HepG2 (cell line): Measurements from ENCODE around the gene TMEM131.

Experiments
- HNRNPUL1 ChIP-seq: fragments of 200-400 bp; formaldehyde crosslinking; IDR thresholded peaks from 2 replicates; pipeline ENCODE4 v1.6.1; 2017; ENCODE audit warnings: low read depth, mild to moderate bottlenecking, low read length, moderate library complexity
- SMAD1 ChIP-seq: sonication (generic); formaldehyde crosslinking; IDR thresholded peaks from 2 replicates; pipeline ENCODE4 v1.4.0; 2020; ENCODE audit warnings: missing genetic modification reagents, low read depth, mild to moderate bottlenecking, borderline replicate concordance
- ZNF12 ChIP-seq: sonication (generic); formaldehyde crosslinking; IDR thresholded peaks from 2 replicates; pipeline ENCODE4 v1.5.0; 2020; ENCODE audit warnings: missing genetic modification reagents
- TF ChIP-seq, protein P1 (sequence below), 2 experiments: fragments of 450-650 bp in 1 of 2; sonication (generic) in 1 of 2; formaldehyde crosslinking in 1 of 2; IDR thresholded peaks; 2 replicates each; pipeline versions ENCODE4 v1.6.1 to v1.8.0; 2016 to 2022; ENCODE audit warnings: antibody characterized with exemption in 1 of 2, mild to moderate bottlenecking in 1 of 2, missing genetic modification reagents in 1 of 2

DNA sequence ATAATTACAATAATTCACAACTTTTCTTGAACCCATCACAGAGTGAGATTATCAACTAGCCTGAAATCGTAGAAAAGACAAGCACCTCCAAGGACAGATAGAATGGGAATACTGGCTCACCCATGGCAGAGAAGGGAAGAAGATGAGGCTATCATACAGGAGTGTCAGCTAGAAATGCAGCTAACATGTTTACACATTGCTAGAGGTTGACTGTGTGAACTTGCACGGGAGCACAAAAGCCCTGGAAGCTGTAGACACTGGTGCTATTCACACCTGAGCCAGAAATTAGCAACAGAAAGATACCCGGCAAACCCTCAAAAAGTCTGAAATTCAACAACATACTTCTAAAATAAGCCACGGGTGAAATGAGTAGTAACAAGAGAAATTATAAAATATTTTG lies 150.6 kb downstream of the TMEM131 start:
- TF ChIP-seq HNRNPUL1: no peak
- TF ChIP-seq, protein P1, sequence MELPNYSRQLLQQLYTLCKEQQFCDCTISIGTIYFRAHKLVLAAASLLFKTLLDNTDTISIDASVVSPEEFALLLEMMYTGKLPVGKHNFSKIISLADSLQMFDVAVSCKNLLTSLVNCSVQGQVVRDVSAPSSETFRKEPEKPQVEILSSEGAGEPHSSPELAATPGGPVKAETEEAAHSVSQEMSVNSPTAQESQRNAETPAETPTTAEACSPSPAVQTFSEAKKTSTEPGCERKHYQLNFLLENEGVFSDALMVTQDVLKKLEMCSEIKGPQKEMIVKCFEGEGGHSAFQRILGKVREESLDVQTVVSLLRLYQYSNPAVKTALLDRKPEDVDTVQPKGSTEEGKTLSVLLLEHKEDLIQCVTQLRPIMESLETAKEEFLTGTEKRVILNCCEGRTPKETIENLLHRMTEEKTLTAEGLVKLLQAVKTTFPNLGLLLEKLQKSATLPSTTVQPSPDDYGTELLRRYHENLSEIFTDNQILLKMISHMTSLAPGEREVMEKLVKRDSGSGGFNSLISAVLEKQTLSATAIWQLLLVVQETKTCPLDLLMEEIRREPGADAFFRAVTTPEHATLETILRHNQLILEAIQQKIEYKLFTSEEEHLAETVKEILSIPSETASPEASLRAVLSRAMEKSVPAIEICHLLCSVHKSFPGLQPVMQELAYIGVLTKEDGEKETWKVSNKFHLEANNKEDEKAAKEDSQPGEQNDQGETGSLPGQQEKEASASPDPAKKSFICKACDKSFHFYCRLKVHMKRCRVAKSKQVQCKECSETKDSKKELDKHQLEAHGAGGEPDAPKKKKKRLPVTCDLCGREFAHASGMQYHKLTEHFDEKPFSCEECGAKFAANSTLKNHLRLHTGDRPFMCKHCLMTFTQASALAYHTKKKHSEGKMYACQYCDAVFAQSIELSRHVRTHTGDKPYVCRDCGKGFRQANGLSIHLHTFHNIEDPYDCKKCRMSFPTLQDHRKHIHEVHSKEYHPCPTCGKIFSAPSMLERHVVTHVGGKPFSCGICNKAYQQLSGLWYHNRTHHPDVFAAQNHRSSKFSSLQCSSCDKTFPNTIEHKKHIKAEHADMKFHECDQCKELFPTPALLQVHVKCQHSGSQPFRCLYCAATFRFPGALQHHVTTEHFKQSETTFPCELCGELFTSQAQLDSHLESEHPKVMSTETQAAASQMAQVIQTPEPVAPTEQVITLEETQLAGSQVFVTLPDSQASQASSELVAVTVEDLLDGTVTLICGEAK (IDR thresholded peaks at IDR 0.05): no peak
- TF ChIP-seq, protein P1 (CRISPR knock-in tag; IDR thresholded peaks at IDR 0.05): no peak
- TF ChIP-seq SMAD1 (CRISPR knock-in tag): no peak
- TF ChIP-seq ZNF12 (CRISPR knock-in tag): no peak
